ENCODE data around the gene SYNDIG1L.
"Not testable (repeated sequence)": the region's sequence is repeated elsewhere in the genome, so short reads cannot be mapped to it uniquely, and the experiment has no call there.

The SYNDIG1L gene

DNA sequence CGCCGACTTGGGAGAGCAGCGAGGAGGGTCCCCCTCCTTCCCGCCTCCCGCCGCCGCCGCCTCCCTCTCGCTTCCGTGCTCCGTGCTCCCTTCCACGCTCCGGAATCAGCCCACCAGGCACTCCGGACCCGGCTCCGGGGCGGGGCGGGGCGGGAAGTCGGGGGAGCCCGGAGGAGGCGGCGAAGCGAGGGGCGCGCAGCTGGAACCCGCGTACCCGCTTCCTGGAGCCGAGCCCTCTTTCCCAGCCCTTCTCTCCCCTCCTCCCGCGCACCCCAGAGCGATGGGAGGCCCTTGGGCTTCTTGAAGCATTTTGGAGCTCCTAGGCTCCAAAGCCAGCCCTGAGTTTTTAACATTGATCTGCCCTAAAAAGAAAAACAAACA, at the start of gene SYNDIG1L:
TSS of gene SYNDIG1L (minus strand) at position 9 of the 381 bp plus-strand sequence. CDS start 16,466 bp downstream, outside the sequence.
- DNase-seq, result peak; percentile 21

DNA sequence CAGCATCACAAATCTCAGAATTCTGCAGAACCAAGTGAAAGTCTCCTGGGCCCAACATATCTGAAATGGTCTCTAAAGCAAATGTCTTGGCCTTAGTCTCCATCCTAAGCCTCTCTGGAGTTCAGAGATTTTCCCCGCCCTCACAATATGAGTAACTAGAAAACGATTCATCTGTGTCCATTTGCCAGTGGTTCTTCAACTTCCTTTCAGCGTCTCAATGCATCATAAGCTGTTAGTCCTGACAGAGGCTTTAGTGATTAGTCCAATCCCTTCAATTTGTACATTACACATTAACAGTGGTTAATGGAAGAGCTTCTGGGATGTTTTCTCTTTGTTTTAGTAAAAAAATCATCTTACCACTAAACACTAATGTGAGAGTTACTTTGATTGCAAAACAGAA, 49.7 kb upstream of the SYNDIG1L start:
- DNase-seq, result no peak

DNA sequence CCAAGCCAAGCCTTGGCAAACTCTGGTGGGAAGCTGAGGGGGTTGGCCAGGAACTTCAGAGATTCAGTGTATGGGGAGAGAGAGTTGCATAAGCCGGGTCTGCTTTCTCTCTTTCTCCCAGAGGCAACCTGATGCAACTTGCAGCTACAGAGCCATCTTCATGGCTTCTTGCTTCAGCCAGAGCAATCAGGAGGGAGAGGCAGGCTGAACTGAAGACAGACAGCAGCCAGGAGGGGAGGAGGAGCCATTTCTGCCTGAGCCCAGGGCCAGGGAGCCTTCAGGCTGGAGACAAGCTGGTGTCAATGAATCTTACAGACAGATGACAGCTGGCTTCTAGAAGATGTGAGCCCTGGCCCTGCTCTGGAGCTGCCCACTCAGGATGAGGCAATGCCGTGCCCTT, 48.4 kb upstream of the SYNDIG1L start:
- peak; percentile 41 for DNase-seq

DNA sequence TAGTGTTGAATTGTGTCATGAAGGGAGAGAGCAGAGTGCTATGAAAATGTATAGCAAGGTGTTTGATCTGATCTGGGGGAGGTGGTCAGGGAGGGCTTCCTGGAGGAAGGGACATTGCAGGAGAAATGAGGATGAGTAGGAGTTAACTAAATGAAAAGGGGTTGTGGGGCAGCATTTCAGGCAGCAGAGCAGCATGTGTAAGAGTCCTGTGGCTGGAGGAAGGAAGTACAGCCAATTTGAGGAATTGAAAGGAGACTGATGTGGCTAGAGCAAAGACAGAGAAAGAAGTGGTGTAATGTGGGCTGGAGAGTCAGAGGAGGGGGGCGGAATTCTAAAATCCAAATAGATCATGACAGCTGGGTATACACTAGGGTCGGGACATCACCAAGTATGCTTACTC, 46.6 kb upstream of the SYNDIG1L start:
- DNase-seq, result no peak

DNA sequence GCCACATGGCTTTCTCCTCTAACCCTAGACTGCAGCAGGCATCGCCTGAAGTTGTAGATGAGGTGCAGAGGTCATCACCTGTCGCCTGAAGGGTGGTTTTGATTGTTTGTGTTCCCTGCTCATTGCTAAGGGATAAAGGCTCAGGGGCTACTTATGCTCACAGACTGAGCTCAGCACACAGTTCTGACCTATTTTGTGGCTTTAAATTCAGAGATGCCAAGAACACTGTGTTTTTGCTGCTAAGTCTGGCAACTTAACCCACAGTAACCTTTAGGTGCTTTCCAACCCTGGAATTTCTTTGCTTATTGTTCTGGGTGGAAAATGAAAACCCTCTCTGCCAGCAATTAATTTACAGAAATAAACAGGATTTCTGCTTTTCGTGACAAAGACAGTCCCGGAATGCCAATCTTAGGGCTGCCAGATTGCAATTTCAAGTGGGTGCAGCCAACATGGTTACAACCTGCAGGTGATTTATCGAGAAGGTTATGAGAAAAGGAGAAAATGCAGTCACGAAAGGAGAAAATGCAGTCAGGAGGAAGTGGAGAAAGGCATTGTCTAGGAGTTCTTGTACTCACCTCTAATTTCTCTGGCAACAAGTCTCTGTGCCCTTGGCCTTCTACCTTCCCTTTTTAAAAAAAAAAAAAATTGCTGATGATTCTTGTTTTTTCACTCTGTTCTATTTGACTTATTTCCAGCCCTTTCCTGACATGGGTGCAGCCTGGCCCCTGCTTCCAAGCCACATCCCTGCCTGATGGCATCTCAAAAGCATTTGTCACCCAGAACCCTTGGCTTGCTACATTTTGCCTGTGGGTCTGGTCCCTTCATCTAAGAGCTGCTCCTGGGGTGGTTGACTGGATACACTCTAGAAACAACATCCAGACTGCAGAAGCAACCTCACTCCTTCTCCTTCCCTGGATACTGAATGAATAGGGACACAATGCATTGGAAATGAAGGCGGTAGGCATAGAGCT, 43.8 kb upstream of the SYNDIG1L start:
- DNase-seq, result no peak

DNA sequence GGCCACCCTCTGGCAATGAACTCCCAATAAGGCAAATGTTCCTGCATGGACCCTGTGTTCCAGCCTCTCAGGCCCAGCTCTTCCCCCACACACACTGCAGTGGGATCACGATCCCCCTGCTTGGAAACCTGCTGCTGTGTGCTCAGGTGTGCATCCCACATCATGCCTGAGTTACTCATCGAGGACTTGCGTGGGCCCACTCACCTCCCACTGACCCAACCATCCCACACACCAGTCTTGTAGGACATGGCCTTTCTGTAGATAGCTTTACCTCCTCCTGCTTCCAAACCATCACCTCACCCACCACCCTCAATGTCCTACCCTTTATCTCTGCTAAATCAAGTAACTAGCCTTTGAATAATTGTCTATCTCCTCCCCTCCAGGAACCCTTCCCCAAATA, 42.5 kb upstream of the SYNDIG1L start:
- DNase-seq, result no peak

DNA sequence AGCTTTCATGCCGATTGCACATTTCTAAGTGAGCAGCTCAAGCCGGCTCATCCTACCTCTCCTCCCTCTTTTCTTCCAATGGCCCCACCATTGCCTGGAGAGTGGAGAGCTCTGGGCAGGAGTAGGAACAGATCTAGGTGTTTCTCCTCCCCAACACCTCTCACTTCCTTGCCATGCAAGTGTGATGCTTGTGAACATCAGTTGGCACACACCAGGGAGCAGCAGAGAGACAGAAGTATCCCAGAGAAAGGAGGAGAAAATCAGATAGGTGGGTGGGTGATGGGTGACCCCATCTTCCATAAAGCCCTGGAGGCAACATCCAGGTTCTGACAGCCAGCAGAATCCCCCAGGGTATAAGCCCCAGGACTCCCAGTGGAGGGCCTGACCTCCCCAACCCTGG, 39.3 kb upstream of the SYNDIG1L start:
- DNase-seq, result no peak

DNA sequence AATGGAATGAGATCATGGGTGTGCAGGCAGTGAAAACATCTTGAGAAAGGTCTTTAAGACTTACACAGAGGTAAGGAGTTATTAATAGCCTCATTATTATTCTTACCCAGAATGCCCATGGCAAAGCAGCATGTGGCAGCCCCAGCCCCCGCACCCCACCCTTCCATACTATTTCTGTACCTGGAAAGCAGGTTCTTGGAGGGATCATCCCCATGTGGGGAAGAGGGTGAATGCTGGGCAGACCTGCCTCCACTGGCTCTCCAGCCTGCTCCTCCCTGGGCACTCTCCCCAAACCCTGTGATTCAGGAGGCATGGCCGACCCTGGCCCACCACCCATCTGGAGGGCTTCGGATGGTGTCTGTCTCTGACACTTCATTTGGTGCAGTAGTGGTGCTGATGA, 38.8 kb upstream of the SYNDIG1L start:
- DNase-seq, result no peak

DNA sequence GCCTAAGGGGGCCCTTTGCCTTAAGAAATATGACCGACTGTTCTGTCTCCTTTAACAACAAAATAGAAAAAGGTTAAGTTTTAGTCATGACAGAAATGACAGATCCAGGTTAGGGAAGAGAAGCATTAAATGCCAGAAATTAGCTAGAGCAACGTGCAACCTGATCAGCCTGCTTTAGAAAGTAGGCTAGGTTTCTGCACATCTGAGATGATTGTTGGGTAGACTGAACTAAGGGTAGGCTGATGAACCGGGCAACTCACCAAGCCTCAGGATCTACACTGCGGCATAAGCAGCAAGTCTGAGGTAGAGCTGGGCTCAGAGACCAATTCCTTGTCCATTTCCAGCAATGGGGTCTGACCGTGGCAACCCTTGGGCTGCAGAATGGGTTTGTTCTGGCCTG, 37.7 kb upstream of the SYNDIG1L start:
- DNase-seq, result no peak

DNA sequence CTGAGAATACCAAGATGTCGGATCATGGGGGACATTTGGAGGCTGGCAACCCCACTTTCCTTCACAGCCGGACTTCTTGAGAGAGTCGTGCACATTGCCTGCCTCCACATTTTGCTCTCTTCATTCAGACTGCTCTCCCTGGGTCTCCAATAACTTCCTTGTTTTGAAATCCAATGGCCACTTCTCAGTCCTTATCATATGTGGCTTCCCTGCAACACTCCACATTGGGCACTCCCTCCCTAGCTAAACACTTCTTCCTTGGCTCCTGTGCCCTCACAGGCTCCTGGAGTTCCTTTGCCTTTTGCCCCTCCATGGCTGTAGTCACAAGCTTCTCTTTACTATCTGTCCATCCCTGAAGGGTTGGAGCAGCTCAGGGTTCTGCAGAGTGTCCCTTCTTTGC, 37.0 kb upstream of the SYNDIG1L start:
- no peak for DNase-seq

DNA sequence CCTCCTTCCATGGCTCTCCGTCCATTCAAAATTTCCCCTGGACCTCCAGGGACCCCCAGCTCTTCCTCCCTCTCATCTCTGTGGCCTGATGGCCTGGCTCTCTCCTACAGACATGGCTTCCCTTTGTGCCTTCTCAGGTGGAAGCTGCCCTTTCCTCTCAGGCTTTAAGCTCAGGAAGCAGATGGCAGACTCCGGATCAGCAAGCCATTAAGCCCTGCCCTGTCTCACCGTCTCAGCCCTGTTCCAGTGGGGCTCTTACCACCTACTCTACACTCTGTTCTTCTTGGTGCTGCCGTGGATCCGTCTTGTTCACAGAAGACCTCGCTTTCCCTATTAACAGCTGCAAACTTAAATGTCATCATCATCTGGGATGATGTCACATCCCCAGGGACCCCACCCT, 34.0 kb upstream of the SYNDIG1L start:
- peak; percentile 48 for DNase-seq

DNA sequence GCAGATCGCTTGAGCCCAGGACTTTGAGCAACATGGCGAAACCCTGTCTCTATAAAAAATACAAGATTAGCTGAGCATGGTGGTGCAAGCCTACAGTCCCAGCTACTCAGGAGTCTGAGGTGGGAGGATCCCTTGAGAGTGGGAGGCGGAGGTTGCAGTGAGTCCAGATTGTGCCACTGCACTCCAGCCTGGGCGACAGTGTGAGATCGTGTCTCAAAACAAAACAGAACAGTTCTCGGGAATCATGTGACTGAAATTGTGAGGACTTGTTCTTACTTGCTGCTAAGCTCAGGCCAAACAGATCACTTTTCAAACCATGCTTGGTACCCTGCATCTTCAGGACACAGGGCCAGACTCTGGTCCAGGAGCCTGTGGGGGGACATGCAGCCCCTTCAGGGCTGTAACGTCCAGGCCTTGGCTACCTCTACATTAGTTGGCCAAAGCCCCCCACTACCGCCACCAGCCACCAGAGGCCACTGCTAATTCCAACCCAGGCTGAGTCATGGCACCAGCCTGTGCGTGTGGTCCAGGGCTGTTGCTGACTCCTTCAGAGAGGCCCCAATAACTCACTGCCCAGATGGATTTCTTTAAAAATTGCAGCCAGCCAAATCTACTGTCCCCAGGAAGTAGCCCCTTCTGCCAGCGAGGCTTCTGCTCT, 33.4 kb upstream of the SYNDIG1L start:
- peak; percentile 34 for DNase-seq

DNA sequence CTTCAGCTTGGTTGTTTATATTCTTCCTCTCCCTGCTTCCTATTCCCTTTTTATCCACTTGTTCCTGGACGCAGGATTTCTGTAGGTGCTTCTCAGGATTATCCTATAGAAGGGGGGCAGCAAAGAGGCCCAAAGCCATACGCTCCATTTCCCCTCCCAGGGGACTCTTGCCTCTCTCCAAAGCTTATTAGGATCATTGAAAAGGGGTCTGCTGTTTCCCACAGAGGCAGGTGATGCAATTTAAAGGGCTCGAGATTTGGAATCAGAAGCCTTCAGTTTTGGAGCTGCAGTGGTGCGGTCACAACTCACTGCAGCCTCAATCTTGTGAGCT, 31.5 kb upstream of the SYNDIG1L start:
- peak; percentile 47 for DNase-seq

DNA sequence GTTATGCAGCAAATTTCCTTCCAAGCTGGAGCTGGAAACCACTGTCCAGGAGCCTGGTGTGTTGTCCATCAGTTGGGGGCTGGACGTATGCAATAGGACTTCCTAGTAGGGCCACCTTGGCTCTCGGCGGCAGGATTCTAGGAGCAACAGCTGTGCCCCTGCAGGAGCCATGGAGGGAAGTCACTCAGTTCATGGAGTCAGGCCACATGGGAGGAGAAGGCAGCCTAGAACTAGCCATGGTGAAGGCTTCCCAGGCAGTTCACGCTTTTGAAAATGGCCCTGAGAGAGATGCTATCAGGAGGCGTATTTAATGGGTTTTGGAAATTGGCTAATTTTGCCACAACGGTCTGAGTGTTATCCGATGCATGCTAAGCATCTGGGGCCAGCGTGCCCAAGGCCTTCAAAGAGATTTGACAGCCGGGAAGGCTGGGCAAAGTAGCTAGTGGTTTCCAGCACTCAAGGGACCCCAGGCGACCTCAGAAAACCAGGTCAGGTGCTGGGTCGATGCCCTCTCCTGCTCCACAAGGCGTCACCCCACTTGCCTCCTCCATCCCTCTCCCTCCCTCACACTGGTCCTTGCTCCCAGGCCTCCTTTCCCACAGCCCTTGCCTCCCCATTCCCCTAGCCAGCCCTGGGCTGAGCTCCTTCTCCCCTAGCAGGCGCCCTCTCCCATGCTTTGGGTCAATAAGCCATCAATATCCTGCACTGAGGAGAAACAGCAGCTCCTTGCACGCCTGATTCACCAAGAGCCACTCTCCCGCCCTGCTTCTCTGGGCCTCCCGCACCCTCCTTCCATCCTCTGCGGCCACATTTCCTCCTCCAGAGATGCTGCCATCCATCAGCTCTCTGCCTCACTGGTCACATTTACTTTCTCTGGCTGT, 30.9 kb upstream of the SYNDIG1L start:
- no peak for DNase-seq

DNA sequence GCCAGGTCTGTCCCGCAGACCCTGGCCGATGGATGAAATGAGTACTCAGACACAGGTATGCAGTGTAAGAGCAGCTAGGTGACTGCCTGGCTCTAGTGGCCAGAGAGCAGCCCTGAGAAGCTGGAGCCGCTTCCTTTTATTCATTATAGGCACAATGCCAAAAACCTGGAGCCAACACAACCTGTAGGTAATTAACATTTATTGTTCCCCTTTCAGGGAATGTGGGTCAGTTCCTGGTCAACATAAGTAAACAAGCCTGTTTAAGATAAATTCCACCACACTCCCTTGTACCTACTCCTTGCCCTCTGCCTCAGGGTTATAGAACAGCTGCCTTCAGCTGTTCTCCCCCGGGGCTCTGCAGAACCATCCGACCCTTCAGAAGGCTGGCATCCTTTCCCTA, 28.4 kb upstream of the SYNDIG1L start:
- not testable (repeated sequence) for DNase-seq

DNA sequence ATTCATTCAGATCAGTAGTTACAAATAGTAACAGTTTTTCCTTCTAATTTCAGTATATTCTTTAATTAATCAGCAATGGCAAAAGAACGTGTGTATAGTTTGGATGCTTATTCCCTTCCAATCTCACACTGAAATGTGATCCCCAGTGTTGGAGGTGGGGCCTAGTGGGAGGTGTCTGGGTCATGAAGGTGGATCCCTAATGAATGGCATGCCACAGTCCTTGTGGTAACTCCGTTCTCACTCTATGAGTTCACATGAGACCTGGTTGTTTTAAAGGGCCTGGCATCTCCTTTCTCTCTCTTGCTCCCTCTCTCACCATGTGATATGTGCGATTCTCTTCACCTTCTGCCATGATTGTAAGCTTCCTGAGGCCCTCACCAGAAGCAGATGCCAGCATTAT, 18.9 kb upstream of the SYNDIG1L start:
- peak; percentile 7 for DNase-seq

DNA sequence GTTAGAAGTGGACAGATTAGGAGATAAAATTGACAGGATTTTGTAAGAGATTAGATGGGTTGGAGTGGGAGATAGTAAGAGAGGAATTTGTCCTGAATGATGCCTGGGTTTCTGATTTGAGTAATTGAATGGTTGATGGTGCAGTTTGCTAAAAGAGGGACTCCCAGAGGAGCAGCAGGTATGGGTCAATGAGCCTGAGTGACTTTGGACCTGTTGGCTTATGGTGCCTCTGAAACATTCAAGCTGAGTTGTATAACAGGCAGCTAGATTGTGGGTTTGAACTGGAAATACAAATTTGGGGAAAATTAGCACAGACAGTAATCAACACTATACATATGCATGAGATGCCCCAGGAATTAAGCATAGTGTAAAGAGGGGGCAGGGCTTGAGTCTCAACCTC, 16.7 kb upstream of the SYNDIG1L start:
- DNase-seq, result no peak

DNA sequence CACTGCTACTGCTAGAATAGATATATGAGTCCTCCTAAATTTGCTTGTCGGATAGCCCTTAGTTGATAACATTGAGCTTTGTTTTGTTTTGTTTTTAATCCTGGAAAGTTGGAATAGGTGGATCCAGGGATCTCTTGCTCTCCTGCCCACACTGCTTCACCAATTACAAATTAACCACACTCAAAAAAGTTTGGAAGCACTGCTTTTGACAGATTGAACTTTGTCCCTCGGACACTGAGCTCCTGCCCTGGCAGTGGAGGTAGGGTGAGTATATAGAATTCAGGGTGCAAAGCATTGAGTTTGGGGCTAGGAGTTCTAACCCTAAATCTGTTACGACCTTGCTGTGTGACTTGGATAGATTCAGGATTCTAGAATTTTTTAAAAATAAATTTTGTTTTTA, 15.1 kb upstream of the SYNDIG1L start:
- no peak for DNase-seq

DNA sequence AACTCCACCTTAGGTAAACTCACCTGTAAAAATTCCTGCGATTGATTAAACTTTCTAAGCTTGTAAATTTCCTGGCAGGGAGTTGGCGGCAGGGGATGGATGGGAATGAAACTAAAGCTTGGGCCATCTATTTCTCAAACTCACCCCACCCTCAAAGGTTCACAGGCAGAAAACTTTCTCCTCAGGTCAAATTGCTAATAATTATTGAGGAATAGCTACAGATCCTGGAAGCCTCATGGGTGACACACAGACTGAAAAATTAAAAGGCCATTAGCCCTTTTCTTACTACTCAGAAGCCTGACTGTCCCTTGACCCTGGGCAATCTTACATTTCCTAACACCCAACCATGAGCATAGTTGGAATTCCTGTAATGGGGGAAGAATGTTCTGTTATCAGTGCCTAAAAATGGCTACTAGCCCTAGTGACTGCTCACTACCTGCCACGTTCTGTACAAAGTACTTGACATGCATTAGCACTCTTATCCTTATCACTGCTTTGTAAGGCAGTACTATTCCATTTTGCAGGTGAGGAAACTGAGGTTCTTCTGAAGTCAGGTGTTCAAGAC, 12.4 kb upstream of the SYNDIG1L start:
- no peak for DNase-seq

DNA sequence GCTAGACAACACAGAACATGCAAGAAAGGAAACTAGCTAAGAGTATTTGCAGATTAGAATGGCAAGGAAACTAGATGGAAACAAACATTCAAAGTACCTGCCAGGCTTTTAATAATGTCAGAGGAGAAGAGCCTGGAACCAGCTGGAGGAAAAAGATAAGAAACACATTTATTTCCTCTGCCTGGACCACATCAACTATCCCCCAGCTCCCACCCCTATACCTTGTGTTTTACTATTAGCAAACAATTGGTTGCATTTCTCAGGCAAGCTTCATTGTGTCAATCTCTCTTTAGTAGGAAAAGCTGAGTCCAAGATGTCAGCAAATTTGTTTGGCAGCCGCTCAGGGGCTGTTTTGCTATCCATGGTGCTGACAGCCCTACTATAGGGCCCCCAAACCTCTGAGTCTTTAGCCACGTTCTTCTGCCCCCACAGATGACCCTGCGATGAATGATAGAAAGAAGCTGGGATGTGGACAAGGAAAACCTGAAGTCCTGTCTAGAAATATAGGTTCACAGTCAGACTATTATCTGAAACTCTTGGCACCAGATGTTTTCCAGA, 11.6 kb upstream of the SYNDIG1L start:
- no peak for DNase-seq

DNA sequence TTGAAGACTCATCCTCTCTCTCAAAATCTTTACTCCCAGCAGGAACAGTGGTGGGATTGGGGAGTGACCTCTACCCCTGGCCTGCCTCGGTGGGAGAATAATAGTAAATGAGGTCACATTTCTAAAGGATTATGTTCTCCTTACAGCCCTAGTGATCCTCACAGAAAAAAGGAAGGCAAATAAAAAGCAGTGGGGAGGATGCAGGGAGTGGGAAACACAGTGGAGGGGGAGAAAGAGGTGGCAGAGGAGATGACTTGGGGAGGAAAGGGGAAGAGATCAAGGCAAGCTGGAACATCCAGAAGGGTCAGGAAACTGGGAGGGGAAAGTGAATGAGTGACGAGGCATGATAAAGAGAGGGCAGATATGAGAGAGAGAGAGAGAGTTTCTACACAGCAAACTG, 8.3 kb upstream of the SYNDIG1L start:
- DNase-seq, result no peak

DNA sequence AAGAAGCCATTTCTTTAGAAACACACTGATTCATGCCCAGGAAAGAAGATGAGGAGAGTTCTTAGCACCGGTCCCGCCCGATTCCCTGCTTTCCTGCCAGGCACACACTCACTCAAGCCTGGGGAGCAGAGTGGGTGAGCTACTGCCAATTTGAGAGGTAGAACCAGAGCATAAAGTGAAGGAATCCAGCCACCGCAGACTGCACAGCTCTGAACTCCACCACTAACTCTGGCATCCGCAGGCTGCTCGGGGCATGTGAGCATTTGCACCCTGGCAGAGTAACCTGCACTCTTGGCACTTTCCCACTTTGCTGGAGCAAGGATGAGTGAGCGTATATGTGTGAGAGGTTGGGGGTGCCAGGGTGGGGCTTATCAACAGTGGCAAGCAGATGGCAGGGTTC, 4.0 kb upstream of the SYNDIG1L start:
- peak; percentile 49 for DNase-seq

DNA sequence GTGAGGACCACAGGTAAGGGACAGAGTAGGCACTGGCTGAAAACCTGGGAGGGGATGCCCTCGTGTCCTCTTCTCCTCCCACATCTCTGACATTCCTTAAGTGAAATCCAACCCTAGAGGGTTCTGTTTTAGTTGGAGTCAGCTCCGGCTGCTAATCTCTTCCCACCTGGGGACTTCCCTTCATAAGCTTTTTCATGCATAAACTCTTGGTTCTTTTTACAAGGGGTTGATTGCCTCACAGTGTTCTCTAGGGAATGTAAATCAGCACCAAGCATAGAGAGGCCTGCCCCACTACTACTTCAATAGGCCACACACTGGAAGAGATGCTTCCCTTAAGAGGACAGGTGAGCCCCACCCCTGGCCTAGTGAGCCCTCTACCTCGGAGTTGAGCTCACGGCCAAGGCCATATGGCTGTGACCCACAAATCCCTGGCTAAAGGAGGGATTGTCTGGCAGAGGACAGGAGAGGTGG, 3.2 kb upstream of the SYNDIG1L start:
- peak; percentile 76 for DNase-seq

Measured in NCI-H2171 (cell line).